Endodermal cell (in vitro differentiated cells): ENCODE measurements around the gene DOK6. TPM values are rescaled to one million over a fixed set of nuclear protein-coding genes. Genes with fewer than 3 reads are reported as not detected.

Experiments used
- DNase-seq: peaks from one replicate; pipeline ENCODE4 v3.0.0-alpha.2; 2017
- H3K27ac ChIP-seq: 2 replicates; pipeline ENCODE4 v1.5.1; 2013; ENCODE audit warnings: mild to moderate bottlenecking, low read depth, low read length, moderate library complexity
- H3K27me3 ChIP-seq: 2 replicates; pipeline ENCODE4 v1.6.1; 2013; ENCODE audit warnings: mild to moderate bottlenecking, low read length, moderate library complexity; ENCODE audit not compliant: insufficient read depth, control insufficient read depth, poor library complexity, severe bottlenecking
- H3K36me3 ChIP-seq: 2 replicates; pipeline ENCODE4 v1.7.0; 2013; ENCODE audit warnings: mild to moderate bottlenecking, low read length, moderate library complexity; ENCODE audit not compliant: control insufficient read depth, insufficient read depth
- H3K4me1 ChIP-seq: one replicate; pipeline ENCODE4 v1.7.0; 2013; ENCODE audit warnings: low read length; ENCODE audit not compliant: control insufficient read depth, insufficient read depth
- H3K4me3 ChIP-seq: 2 replicates; pipeline ENCODE4 v1.5.1; 2013; ENCODE audit warnings: mild to moderate bottlenecking, low read length, moderate library complexity
- H3K9ac ChIP-seq: 2 replicates; pipeline ENCODE4 v1.6.1; 2013; ENCODE audit warnings: mild to moderate bottlenecking, low read length, moderate library complexity; ENCODE audit not compliant: poor library complexity, severe bottlenecking; ENCODE audit errors: extremely low read depth
- H3K9me3 ChIP-seq: 2 replicates; pipeline ENCODE4 v1.6.1; 2013; ENCODE audit warnings: mild to moderate bottlenecking, low read length, moderate library complexity; ENCODE audit not compliant: control insufficient read depth
- H3K27ac Mint-ChIP-seq: 2 replicates; pipeline ENCODE4 v1.8.0; 2020; ENCODE audit warnings: mixed read lengths
- H3K27me3 Mint-ChIP-seq: 2 replicates; pipeline ENCODE4 v1.8.0; 2021; ENCODE audit warnings: mild to moderate bottlenecking, mixed read lengths; ENCODE audit not compliant: insufficient read depth
- H3K36me3 Mint-ChIP-seq: 2 replicates; pipeline ENCODE4 v1.8.0; 2020; ENCODE audit warnings: low read depth, mixed read lengths
- H3K4me1 Mint-ChIP-seq: 2 replicates; pipeline ENCODE4 v1.8.0; 2020; ENCODE audit warnings: mixed read lengths
- H3K4me3 Mint-ChIP-seq: 2 replicates; pipeline ENCODE4 v1.8.0; 2020; ENCODE audit warnings: mild to moderate bottlenecking, moderate library complexity, mixed read lengths
- H3K9me3 Mint-ChIP-seq: 2 replicates; pipeline ENCODE4 v1.8.0; 2020; ENCODE audit warnings: mild to moderate bottlenecking, mixed read lengths
- WGBS, 2 experiments: methylation state at CpG; one replicate each; pipeline versions ENCODE4 v1.1.5 to v1.1.7; 2013; ENCODE audit warnings: missing lambda C conversion rate in 2 of 2, mixed read lengths in 1 of 2; ENCODE audit not compliant: insufficient coverage in 1 of 2, insufficient read length in 1 of 2; 5-methylcytosine and 5-hydroxymethylcytosine counted together
- total RNA-seq, 2 donors: library from RNA; stranded (reverse); fragmentation: NEBNext Ultra II Directional in 1 of 2; extraction: Animal tissue kit (Norgen Biotek cat#: 25700) in 1 of 2; gene quantifications; 2 replicates in 1 of 2; 3 replicates in 1 of 2; pipeline ENCODE4 v1.2.1, GENCODE V29; 2021
- TF ChIP-seq, protein P1 (sequence below): fragments of 200-600 bp; sonication (generic); conservative IDR thresholded peaks from 2 replicates; pipeline ENCODE4 v1.5.0; 2021; ENCODE audit warnings: antibody characterized with exemption, mild to moderate bottlenecking

The DOK6 gene
- total RNA-seq, 2 donors from 2014 or later: 5.7 to 5.9 TPM

DNA sequence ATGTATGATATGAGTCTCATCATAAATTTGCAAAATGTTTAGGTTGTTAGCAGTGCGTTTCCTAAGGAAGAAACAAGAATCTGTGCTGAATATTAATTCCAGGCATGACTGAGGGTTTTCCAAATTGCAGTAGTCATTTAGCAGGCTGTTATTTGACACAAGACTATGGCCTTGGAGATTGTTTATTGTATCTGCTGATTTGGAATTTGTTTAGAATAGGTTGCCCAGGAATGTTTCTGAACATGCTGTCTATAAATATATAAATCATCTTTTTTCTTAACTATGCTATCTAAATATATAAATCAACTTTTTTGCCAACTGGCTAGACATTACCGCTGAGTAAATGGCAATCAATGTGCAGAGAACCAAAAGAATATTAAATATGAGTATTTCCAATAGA, 90.9 kb downstream of the DOK6 start:
- H3K36me3 ChIP-seq: no peaks in the 10 kb centered on the region
- no peak overlapping the region for H3K27ac ChIP-seq
- no peak overlapping the region for H3K9ac ChIP-seq
- H3K4me1 ChIP-seq: no peaks in the 10 kb centered on the region
- H3K27ac Mint-ChIP-seq: no peak overlapping the region
- DNase-seq: no peak
- H3K9me3 ChIP-seq: no peaks in the 10 kb centered on the region
- no peak overlapping the region for H3K4me3 ChIP-seq
- H3K9me3 Mint-ChIP-seq: peaks cover 11% of the 10 kb centered on the region
- peaks cover 2% of the 10 kb centered on the region for H3K36me3 Mint-ChIP-seq
- H3K4me3 Mint-ChIP-seq: no peak overlapping the region
- no peaks in the 10 kb centered on the region for H3K27me3 Mint-ChIP-seq
- TF ChIP-seq, protein P1, sequence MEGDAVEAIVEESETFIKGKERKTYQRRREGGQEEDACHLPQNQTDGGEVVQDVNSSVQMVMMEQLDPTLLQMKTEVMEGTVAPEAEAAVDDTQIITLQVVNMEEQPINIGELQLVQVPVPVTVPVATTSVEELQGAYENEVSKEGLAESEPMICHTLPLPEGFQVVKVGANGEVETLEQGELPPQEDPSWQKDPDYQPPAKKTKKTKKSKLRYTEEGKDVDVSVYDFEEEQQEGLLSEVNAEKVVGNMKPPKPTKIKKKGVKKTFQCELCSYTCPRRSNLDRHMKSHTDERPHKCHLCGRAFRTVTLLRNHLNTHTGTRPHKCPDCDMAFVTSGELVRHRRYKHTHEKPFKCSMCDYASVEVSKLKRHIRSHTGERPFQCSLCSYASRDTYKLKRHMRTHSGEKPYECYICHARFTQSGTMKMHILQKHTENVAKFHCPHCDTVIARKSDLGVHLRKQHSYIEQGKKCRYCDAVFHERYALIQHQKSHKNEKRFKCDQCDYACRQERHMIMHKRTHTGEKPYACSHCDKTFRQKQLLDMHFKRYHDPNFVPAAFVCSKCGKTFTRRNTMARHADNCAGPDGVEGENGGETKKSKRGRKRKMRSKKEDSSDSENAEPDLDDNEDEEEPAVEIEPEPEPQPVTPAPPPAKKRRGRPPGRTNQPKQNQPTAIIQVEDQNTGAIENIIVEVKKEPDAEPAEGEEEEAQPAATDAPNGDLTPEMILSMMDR: no peak
- H3K27me3 ChIP-seq: no peaks in the 10 kb centered on the region
- H3K4me1 Mint-ChIP-seq: no peaks in the 10 kb centered on the region
- 45 to 100% methylated on average over 1 to 2 of the region's 2 CpGs for WGBS, 2 experiments

GRCh38 chr18:69492861-69493260, 92.2 kb downstream of the DOK6 start:
- TF ChIP-seq, protein P1: no peak
- H3K9me3 Mint-ChIP-seq: peaks cover 11% of the 10 kb centered on the region
- no peak overlapping the region for H3K4me3 Mint-ChIP-seq

GRCh38 chr18:69494841-69495240, 94.2 kb downstream of the DOK6 start:
- Mint-ChIP-seq H3K4me1 (no peaks in the 10 kb centered on the region), H3K27me3 (no peaks in the 10 kb centered on the region), H3K9me3 (peaks cover 11% of the 10 kb centered on the region), H3K27ac (no peak overlapping the region), H3K4me3 (no peak overlapping the region), H3K36me3 (peaks cover 2% of the 10 kb centered on the region)
- no peak for DNase-seq
- Histone ChIP-seq H3K9me3 (no peaks in the 10 kb centered on the region), H3K36me3 (no peaks in the 10 kb centered on the region), H3K27ac (no peak overlapping the region), H3K27me3 (no peaks in the 10 kb centered on the region), H3K9ac (no peak overlapping the region), H3K4me3 (no peak overlapping the region), H3K4me1 (no peaks in the 10 kb centered on the region)
- 94 to 100% methylated on average over 1 to 4 of the region's 4 CpGs for WGBS, 2 experiments
- TF ChIP-seq, protein P1: no peak

More at GRCh38 chr18:69492861-69493260, 92.2 kb downstream of the DOK6 start:
- Histone ChIP-seq H3K9ac (no peak overlapping the region), H3K36me3 (no peaks in the 10 kb centered on the region), H3K9me3 (no peaks in the 10 kb centered on the region), H3K4me3 (no peak overlapping the region), H3K27ac (no peak overlapping the region), H3K4me1 (no peaks in the 10 kb centered on the region), H3K27me3 (no peaks in the 10 kb centered on the region)
- no peaks in the 10 kb centered on the region for H3K4me1 Mint-ChIP-seq
- H3K27me3 Mint-ChIP-seq: no peaks in the 10 kb centered on the region
- peaks cover 2% of the 10 kb centered on the region for H3K36me3 Mint-ChIP-seq
- no peak overlapping the region for H3K27ac Mint-ChIP-seq
- 80 to 100% methylated on average over 1 to 2 of the region's 2 CpGs for WGBS, 2 experiments
- no peak for DNase-seq
